ENCODE results near the gene PALM. TPM values are rescaled to one million over a fixed set of nuclear protein-coding genes. Genes with fewer than 3 reads are reported as not detected.
"Not testable (repeated sequence)": the region's sequence is repeated elsewhere in the genome, so short reads cannot be mapped to it uniquely, and the experiment has no call there.

Gene PALM
- total and polyA plus RNA-seq, 5 donors, result 30.3 to 84.9 (median 41.5) TPM

DNA sequence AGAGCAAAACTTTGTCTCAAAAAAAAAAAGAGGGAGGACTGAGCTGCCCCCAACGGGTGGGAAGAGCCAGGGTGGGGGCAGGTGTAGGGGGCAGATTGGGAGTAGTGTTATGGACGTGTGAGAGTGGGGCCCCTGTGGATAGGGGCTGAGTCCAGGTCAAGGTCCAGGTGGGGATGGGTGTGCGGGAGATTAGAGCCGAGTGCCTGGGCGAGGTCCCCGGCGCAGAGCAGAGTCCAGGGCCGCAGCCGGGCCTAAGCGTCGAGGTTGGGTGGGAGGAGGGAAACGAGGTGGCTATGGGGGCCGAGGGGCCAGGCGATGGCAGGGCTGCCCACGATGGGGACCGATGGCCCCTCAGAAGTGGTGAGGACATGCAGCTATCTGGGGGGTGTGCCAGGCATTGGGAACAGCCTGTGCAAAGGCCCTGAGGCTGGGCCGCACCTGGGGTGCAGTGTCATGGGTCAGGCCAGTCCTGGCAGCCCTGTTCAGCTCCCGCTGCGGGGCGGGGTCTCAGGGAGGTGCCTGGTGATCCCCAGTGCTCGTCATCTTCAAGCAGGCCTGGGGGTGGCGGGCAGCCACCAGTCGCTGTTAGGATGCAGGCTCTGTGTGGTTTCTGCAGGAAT, 29.9 kb downstream of the PALM start:
- no peaks in the 10 kb centered on the region for H3K9me3 ChIP-seq (ENCODE audit: control insufficient read depth, low read length)
- no peaks in the 10 kb centered on the region for H3K4me1 ChIP-seq (ENCODE audit: control insufficient read depth, insufficient read depth, low read length)
- no peak overlapping the region for H3K27ac ChIP-seq (ENCODE audit: low read length)
- intact Hi-C loops (cut with DNase I), result no loop called here
- no peaks in the 10 kb centered on the region for H3K27me3 ChIP-seq (ENCODE audit: control insufficient read depth, insufficient read depth)
- ATAC-seq (no peak), DNase-seq (no peak)
- 93% methylated on average over 23 of the region's 23 CpGs for WGBS
- no peak overlapping the region for H3K4me3 ChIP-seq (ENCODE audit: low read length)

DNA sequence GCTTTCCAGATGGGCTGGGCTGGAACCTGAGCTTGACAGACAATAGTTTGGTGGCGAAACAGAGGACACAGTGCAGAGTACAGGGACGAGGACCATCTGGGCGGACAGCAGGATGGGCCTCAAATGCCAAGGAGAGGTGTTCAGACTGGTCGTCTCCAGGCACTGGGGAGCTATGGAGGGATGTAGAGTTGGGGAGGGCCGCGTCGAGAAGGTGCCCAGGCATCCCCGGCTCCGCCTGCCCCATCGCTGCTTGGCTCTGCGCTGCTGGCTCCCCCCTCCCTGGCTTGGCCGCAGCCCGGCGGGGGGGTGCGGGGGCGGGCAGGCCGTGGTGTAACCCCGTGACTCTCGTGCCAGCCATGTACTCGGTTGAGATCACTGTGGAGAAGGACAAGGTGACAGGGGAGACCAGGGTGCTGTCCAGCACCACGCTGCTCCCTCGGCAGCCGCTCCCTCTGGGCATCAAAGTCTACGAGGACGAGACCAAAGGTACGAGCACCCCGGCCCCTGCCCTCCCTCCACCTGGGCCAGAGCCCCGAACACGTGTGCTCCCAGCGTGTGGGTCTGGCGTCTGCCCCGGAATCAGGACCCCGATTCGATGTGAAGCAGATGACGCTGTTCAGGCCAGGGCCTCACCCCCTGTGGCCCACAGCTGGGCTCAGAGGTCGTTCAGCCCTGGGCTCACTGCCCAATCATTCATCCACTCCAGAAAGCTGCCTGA, 31.4 kb downstream of the PALM start:
- Histone ChIP-seq H3K4me3 (ENCODE audit: low read length) (no peak overlapping the region), H3K27ac (ENCODE audit: low read length) (no peak overlapping the region), H3K27me3 (ENCODE audit: control insufficient read depth, insufficient read depth) (no peaks in the 10 kb centered on the region), H3K9me3 (ENCODE audit: control insufficient read depth, low read length) (no peaks in the 10 kb centered on the region), H3K4me1 (ENCODE audit: control insufficient read depth, insufficient read depth, low read length) (no peaks in the 10 kb centered on the region)
- ATAC-seq (no peak), DNase-seq (no peak)
- intact Hi-C loops (cut with DNase I), result no loop called here
- 91% methylated on average over 36 of the region's 36 CpGs for WGBS

DNA sequence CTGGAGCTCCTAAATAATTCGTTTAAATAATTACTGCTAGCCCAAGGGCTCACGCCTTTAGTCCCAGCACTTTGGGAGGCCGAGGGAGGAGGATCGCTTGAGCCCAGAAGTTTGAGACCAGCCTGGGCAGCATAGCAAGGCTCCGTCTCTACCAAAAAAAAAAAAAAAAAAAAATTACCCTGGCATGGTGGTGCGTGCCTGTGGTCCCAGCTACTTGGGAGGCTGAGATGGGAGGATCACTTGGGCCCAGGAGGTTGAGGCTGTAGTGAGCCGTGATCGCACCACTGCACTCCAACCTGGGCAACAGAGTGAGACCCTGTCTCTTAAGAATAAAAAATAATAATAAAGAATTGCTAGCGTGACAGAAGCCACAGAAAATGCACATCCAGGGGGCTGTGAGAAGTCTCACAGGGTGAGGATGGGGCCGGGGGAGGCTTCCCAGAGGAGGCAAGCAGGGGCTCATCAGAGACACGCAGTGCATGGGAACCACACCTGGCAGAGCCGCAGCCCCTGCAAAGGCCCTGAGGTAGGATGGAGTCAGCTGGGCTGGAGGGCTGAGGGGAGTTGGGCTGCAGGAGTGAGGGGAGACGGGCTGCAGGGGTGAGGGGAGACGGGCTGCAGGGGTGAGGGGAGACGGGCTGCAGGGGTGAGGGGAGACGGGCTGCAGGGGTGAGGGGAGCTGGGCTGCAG, 32.2 kb downstream of the PALM start:
- H3K9me3 ChIP-seq (ENCODE audit: control insufficient read depth, low read length); ATAC-seq; DNase-seq; H3K4me1 ChIP-seq (ENCODE audit: control insufficient read depth, insufficient read depth, low read length); H3K4me3 ChIP-seq (ENCODE audit: low read length); H3K27ac ChIP-seq (ENCODE audit: low read length); intact Hi-C loops (cut with DNase I); H3K27me3 ChIP-seq (ENCODE audit: control insufficient read depth, insufficient read depth): not testable (repeated sequence)
- 87% methylated on average over 16 of the region's 16 CpGs for whole genome bisulfite sequencing

DNA sequence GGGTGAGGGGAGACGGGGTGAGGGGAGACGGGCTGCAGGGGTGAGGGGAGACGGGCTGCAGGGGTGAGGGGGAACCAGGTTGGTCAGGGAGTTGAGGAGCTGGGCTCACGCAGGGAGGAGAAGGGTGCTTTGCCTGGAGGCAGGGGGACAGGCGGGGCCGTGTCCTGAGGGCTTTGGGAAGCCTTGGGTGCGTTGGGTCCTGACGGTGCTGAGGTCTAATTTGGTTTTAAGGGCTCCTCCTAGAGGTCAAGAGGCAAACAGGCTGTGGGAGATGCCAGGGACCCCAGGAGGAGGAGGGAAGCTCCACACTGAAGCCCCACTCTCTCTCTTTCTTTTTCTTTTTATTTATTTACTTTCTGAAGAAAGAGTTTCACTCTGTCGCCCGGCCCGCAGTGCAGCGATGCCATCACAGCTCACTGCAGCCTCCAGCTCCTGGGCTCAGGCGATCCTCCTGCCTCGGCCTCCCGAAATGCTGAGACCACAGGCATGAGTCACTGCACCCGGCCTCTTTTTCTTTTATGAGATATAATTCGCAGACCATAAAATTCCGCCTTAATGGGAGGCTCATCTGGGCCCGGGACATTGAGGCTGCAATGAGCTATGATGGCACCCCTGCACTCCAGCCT, 32.9 kb downstream of the PALM start:
- Histone ChIP-seq H3K27ac (ENCODE audit: low read length) (no peak overlapping the region), H3K4me3 (ENCODE audit: low read length) (no peak overlapping the region), H3K4me1 (ENCODE audit: control insufficient read depth, insufficient read depth, low read length) (no peaks in the 10 kb centered on the region), H3K9me3 (ENCODE audit: control insufficient read depth, low read length) (no peaks in the 10 kb centered on the region), H3K27me3 (ENCODE audit: control insufficient read depth, insufficient read depth) (no peaks in the 10 kb centered on the region)
- DNase-seq (no peak), ATAC-seq (no peak)
- WGBS, result 82% methylated on average over 18 of the region's 19 CpGs
- intact Hi-C loops (cut with DNase I), result no loop called here

DNA sequence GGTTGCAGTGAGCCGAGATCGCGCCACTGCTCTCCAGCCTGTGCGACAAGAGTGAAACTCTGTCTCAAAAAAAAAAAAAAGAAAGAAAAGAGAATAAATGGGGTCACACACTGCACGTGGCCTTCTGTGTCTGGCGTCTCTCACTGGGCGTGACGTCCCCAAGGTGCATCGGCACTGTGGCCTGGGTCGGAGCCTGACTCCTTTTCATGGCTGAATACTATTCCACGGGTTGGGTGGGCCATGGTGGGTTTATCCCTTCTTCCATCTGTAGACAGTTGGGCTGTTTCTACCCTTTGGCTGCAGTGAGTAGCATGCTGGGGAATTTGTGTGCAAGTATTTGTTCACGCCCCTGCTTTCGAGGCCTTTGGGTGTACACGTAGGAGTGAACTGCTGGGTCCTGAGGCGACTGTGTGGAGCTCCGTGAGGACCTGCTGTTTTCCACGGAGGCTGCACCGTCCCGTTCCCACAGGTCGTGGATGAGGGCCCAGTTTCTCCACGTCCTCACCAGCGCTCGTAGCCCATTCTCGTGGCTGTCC, 33.9 kb downstream of the PALM start:
- intact Hi-C loops (cut with DNase I), result no loop called here
- Histone ChIP-seq H3K4me3 (ENCODE audit: low read length) (no peak overlapping the region), H3K9me3 (ENCODE audit: control insufficient read depth, low read length) (no peaks in the 10 kb centered on the region), H3K27ac (ENCODE audit: low read length) (no peak overlapping the region), H3K4me1 (ENCODE audit: control insufficient read depth, insufficient read depth, low read length) (no peaks in the 10 kb centered on the region), H3K27me3 (ENCODE audit: control insufficient read depth, insufficient read depth) (no peaks in the 10 kb centered on the region)
- 96% methylated on average over 24 of the region's 24 CpGs for WGBS
- no peak for ATAC-seq
- no peak for DNase-seq

DNA sequence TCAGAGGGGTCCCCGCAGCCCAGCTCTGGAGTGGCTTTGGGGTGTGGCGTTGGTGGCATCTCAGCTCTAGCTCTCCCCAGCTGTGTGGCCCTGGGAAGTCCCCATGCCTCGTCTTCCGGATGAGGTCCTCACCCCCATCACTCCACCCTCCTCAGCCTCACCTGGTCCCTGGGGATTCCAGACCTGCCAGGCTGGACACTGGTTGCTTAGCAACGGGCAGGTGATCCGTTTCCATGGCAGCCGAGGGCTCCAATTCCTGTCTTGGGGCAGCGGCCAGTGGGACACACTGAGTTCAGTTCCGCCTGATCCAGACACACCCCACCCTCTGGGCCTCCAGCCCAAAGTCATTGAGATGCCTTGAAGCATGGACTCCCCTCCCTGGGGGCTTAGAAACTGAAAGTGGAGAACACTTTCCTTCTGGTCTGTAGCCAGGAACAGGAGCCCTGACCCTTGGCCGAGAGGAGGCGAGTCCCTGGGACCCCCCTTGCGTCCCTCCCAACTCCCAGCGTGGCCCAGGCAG, 34.5 kb downstream of the PALM start:
- H3K27ac ChIP-seq (ENCODE audit: low read length), result no peak overlapping the region
- WGBS, result 74% methylated on average over 13 of the region's 13 CpGs
- intact Hi-C loops (cut with DNase I), result no loop called here
- no peaks in the 10 kb centered on the region for H3K27me3 ChIP-seq (ENCODE audit: control insufficient read depth, insufficient read depth)
- H3K4me3 ChIP-seq (ENCODE audit: low read length), result no peak overlapping the region
- ATAC-seq (no peak), DNase-seq (no peak)
- no peaks in the 10 kb centered on the region for H3K9me3 ChIP-seq (ENCODE audit: control insufficient read depth, low read length)
- no peaks in the 10 kb centered on the region for H3K4me1 ChIP-seq (ENCODE audit: control insufficient read depth, insufficient read depth, low read length)

DNA sequence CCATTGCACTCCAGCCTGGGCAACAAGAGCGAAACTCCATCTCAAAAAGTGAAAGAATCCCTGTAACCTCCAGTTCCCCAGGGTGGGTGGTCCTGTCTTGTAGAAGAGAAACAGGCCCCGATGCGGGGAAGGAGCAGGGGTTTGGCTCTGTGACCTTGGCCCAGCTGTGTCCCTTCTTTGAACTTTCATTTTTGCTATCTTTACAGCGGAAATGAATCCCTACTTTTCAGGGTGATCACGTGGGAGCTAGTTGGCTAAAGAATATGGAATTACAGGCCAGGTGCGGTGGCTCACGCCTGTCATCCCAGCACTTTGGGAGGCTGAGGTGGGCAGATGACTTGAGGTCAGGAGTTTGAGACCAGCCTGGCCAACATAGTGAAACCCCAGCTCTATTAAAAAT, 36.4 kb downstream of the PALM start:
- H3K4me1 ChIP-seq (ENCODE audit: control insufficient read depth, insufficient read depth, low read length); H3K9me3 ChIP-seq (ENCODE audit: control insufficient read depth, low read length); H3K27ac ChIP-seq (ENCODE audit: low read length); intact Hi-C loops (cut with DNase I); H3K27me3 ChIP-seq (ENCODE audit: control insufficient read depth, insufficient read depth); ATAC-seq; H3K4me3 ChIP-seq (ENCODE audit: low read length); DNase-seq: not testable (repeated sequence)
- WGBS, result 44% methylated on average over 7 of the region's 7 CpGs

DNA sequence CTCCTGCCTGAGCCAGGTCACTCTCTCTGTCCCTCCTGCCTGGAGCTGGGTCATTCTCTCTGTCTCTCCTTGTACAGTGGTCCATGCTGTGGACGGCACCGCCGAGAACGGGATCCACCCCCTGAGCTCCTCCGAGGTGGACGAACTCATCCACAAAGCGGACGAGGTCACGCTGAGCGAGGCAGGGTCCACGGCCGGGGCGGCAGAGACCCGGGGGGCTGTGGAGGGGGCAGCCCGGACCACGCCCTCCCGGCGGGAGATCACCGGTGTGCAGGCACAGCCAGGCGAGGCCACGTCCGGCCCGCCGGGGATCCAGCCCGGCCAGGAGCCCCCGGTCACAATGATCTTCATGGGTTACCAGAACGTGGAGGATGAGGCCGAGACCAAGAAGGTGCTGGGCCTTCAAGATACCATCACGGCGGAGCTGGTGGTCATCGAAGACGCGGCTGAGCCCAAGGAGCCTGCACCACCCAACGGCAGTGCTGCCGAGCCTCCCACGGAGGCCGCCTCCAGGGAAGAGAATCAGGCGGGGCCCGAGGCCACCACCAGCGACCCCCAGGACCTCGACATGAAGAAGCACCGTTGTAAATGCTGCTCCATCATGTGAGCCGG, 37.6 kb downstream of the PALM start:
- intact Hi-C loops (cut with DNase I), result no loop called here
- 93% methylated on average over 43 of the region's 43 CpGs for WGBS
- no peak overlapping the region for H3K27ac ChIP-seq (ENCODE audit: low read length)

DNA sequence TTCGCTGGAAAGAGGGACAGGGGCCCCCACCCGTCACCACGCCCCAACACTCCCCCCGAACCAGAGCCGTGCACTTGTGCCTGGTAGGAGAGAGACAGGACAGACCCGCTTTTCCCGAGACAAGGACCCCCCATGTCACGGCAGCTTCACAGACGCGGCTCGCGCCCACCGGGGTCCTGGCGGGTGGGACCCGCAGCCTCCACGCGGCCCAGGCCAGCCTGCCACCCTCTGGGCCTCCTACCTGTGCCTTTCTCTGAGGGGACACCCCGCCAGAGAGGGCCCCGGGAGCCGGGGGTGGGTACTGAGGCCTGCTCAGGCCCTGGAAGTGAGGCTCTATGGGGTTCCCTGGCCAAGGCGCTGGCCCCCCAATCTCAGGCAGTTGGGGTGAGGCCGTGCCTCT, 38.2 kb downstream of the PALM start:
- DNase-seq (no peak), ATAC-seq (peak in 1 of 2 donors; percentile 1)
- no peak overlapping the region for H3K27ac ChIP-seq (ENCODE audit: low read length)
- intact Hi-C loops (cut with DNase I), result no loop called here
- WGBS, result 98% methylated on average over 22 of the region's 22 CpGs
- H3K4me3 ChIP-seq (ENCODE audit: low read length), result no peak overlapping the region
- H3K27me3 ChIP-seq (ENCODE audit: control insufficient read depth, insufficient read depth), result no peaks in the 10 kb centered on the region
- no peaks in the 10 kb centered on the region for H3K4me1 ChIP-seq (ENCODE audit: control insufficient read depth, insufficient read depth, low read length)
- no peaks in the 10 kb centered on the region for H3K9me3 ChIP-seq (ENCODE audit: control insufficient read depth, low read length)

More for the DNA sequence above, 37.6 kb downstream of the PALM start:
- Histone ChIP-seq H3K9me3 (ENCODE audit: control insufficient read depth, low read length) (no peaks in the 10 kb centered on the region), H3K4me3 (ENCODE audit: low read length) (no peak overlapping the region), H3K4me1 (ENCODE audit: control insufficient read depth, insufficient read depth, low read length) (no peaks in the 10 kb centered on the region), H3K27me3 (ENCODE audit: control insufficient read depth, insufficient read depth) (no peaks in the 10 kb centered on the region)
- no peak for DNase-seq
- ATAC-seq, result peak in 1 of 2 donors; percentile 4

DNA sequence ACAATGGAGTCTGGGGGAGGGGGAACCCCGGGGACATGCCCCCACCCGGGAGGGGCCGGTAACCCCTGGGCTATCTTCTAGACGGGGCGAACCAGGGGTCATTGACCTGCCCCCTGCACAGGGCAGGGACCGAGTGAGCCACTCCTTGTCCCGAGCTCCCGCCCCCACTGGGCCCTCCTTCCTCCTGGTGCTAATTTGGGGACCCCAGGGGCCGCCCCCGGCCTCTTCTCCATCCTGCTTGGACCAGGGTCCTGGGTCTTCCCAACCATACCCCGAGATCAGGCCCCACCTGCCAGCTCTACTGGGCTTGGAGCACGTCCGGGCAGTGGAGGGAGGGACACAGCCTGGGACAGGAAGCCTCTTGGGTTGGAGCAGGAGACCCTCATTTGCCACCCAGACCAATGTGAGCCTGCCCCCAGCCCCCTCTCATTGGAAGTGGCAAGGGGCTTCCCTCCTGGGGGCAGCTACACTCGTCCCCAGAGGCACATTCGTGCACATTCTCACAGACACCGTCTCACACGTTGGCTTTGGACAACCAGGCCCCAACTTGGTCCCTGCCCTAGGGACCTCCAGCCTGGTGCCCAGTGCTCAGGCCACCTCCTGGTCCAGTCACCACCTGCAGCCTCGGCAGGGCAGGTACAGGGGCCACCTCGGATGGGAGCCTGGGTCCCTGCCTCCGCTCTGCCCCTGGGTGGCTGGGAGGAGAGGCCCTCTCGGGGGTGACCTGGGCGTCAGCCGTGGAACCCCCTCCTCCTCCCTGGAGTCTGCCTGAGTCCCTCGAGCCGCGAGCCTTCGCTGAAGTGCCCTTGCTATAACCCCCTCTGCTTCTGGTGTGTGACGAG, 38.9 kb downstream of the PALM start:
- peak in 1 of 2 donors; percentile 5 for ATAC-seq
- 97% methylated on average over 28 of the region's 28 CpGs for WGBS

More for the DNA sequence above, 38.9 kb downstream of the PALM start:
- Histone ChIP-seq H3K9me3 (ENCODE audit: control insufficient read depth, low read length) (no peaks in the 10 kb centered on the region), H3K4me1 (ENCODE audit: control insufficient read depth, insufficient read depth, low read length) (no peaks in the 10 kb centered on the region), H3K27me3 (ENCODE audit: control insufficient read depth, insufficient read depth) (no peaks in the 10 kb centered on the region), H3K27ac (ENCODE audit: low read length) (no peak overlapping the region), H3K4me3 (ENCODE audit: low read length) (no peak overlapping the region)
- DNase-seq, result no peak
- intact Hi-C loops (cut with DNase I), result no loop called here
